ENCODE measurements around the gene DNAH3. TPM values are rescaled to one million over a fixed set of nuclear protein-coding genes. Genes with fewer than 3 reads are reported as not detected.

DNAH3 gene
- polyA plus RNA-seq, 4 donors, result 0.32 to 0.67 (median 0.52) TPM; not detected in 1

DNA sequence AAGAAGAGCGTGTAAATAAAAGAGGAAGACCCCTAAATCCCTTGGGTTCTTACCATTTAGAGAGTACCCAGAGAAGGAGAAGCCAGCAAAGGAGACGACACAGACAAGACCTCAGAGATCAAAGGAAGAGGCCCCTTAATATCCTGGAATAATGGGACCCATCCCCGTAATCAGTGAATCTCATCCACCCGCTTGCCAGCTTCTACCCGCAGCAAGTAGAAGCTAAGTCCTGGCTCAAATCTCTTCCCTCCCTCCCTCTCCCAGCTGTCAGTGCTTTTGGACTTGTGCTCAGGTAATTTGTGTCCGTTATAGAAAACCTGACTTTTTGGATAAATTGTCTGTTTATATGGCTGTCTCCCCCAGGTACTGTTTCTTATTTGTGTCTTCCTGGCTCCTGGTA lies 248.2 kb downstream of the DNAH3 start:
- Histone ChIP-seq H3K4me1 (ENCODE audit: control insufficient read depth in 3 of 3, insufficient read depth in 2 of 3, low read depth in 1 of 3, low read length in 2 of 3) (peaks cover 2 to 59% (median 39%) of the 10 kb centered on the region in 3 donors), H3K27me3 (ENCODE audit: control insufficient read depth in 3 of 3, insufficient read depth in 3 of 3, low read length in 3 of 3) (no peaks in the 10 kb centered on the region), H3K27ac (ENCODE audit: low read depth in 1 of 3, low read length in 2 of 3) (peak overlapping the region in 2 of 3 donors; percentile 38 to 98), H3K36me3 (ENCODE audit: control insufficient read depth in 3 of 3, insufficient read depth in 2 of 3, low read depth in 1 of 3, low read length in 3 of 3) (peaks cover 0 to 8% (median 0%) of the 10 kb centered on the region in 3 donors), H3K9me3 (ENCODE audit: control insufficient read depth in 2 of 2, insufficient read depth in 1 of 2, low read depth in 1 of 2, low read length in 1 of 2) (no peaks in the 10 kb centered on the region), H3K4me3 (ENCODE audit: low read depth in 1 of 3, low read length in 3 of 3) (no peak overlapping the region)
- 76 to 90% (median 89%) methylated on average over 6 of the region's 6 CpGs for WGBS, 3 donors
- FAIRE-seq (no peak), DNase-seq (no peak)

DNA sequence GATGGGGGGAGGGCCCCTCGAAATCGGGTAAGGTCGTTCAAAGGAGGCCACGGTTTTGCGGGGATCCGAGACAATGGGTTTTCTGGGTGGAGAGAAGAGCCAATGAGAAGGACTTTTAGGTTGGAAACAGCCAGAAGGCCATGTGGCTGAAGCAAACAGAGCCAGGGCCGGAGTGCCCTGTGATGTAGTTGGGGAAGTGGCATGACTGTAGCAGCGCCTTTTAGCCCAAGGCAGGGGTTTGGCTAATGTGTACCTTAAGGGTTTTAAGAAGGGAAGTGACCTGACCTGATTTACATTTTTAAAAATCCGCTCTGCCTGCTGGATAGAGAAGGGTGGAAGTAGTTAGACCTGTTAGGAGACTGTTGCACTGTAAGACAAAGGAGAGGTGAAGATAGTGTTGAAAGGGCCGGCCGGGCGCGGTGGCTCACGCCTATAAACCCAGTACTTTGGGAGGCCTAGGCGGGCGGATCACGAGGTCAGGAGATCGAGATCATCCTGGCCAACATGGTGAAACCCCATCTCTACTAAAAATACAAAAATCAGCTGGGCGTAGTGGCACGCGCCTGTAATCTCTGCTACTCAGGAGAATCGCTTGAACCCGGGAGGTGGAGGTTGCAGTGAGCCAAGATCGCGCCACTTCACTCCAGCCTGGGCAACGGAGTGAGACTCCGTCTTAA lies 249.1 kb downstream of the DNAH3 start:
- DNase-seq, result peak; percentile 42 to 78
- H3K9me3 ChIP-seq (ENCODE audit: control insufficient read depth in 2 of 2, insufficient read depth in 1 of 2, low read depth in 1 of 2, low read length in 1 of 2), result no peaks in the 10 kb centered on the region
- no peak for FAIRE-seq
- no peaks in the 10 kb centered on the region for H3K27me3 ChIP-seq (ENCODE audit: control insufficient read depth in 3 of 3, insufficient read depth in 3 of 3, low read length in 3 of 3)
- peak overlapping the region; percentile 81 to 89 (median 84) for H3K4me3 ChIP-seq (ENCODE audit: low read depth in 1 of 3, low read length in 3 of 3)
- H3K36me3 ChIP-seq (ENCODE audit: control insufficient read depth in 3 of 3, insufficient read depth in 2 of 3, low read depth in 1 of 3, low read length in 3 of 3), result peaks cover 0 to 7% (median 0%) of the 10 kb centered on the region in 3 donors
- peaks cover 2 to 57% (median 41%) of the 10 kb centered on the region in 3 donors for H3K4me1 ChIP-seq (ENCODE audit: control insufficient read depth in 3 of 3, insufficient read depth in 2 of 3, low read depth in 1 of 3, low read length in 2 of 3)
- 16 to 26% (median 23%) methylated on average over 27 of the region's 27 CpGs for WGBS, 3 donors
- H3K27ac ChIP-seq (ENCODE audit: low read depth in 1 of 3, low read length in 2 of 3), result peak overlapping the region; percentile 88 to 99 (median 98)

- Histone ChIP-seq H3K4me3 (ENCODE audit: low read depth in 1 of 3, low read length in 3 of 3) (peak overlapping the region; percentile 81 to 89 (median 84)), H3K27ac (ENCODE audit: low read depth in 1 of 3, low read length in 2 of 3) (peak overlapping the region; percentile 88 to 99 (median 98)), H3K27me3 (ENCODE audit: control insufficient read depth in 3 of 3, insufficient read depth in 3 of 3, low read length in 3 of 3) (no peaks in the 10 kb centered on the region), H3K4me1 (ENCODE audit: control insufficient read depth in 3 of 3, insufficient read depth in 2 of 3, low read depth in 1 of 3, low read length in 2 of 3) (peaks cover 2 to 56% (median 37%) of the 10 kb centered on the region in 3 donors), H3K9me3 (ENCODE audit: control insufficient read depth in 2 of 2, insufficient read depth in 1 of 2, low read depth in 1 of 2, low read length in 1 of 2) (no peaks in the 10 kb centered on the region), H3K36me3 (ENCODE audit: control insufficient read depth in 3 of 3, insufficient read depth in 2 of 3, low read depth in 1 of 3, low read length in 3 of 3) (peaks cover 0 to 7% (median 0%) of the 10 kb centered on the region in 3 donors)
- FAIRE-seq (no peak), DNase-seq (peak in 1 of 2 donors; percentile 35)
- WGBS, 3 donors, result 0 to 1% (median 1%) methylated on average over 20 of the region's 20 CpGs
Measured at GRCh38 chr16:20901068-20901435, 249.6 kb downstream of the DNAH3 start.

DNA sequence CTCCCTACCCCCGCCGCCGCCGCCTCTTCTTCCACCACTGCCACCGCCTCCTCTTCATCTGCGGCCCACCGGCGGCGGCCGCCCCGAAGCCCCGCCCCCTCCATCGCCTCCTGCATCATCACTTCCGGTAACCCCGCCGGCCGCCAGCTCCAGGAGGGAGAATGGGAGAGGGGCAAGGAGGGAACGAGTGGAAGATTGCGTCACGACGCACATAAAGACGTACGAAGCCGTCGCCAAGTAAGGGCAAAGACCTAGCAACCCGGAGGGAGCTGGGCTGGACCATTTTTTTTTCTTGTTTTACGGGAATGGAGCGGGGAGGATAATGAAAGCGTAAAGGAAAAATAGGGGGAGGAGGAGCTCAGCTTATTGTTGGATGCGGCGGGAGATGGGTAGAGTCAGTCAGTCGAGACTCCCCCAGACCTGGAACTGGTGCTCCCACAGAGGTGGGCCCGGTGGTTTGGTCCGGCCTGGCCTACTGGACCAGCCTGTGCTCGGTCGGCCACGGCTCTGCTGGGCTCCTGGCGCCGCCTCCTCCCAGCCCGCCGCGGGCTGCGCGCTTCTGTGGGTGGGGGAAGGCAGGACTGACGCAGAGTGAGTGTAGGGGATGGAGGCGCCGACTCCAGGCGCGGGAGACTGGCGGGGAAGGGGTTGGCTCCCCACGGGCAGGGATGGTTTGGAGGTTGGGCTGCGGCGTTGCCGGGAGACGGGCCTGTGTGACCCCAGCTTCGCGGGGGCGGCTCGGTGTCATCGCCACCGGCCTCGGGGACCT lies 250.2 kb downstream of the DNAH3 start, which contains the start of the genes DCUN1D3 and LYRM1:
Gene DCUN1D3 (minus strand): TSS at position 60 of the 769 bp plus-strand sequence. CDS start 37,820 bp downstream, outside the sequence.
Gene LYRM1 (plus strand): TSS at position 473 of the 769 bp plus-strand sequence. CDS start 14,785 bp downstream, outside the sequence.
- no peaks in the 10 kb centered on the region for H3K27me3 ChIP-seq (ENCODE audit: control insufficient read depth in 3 of 3, insufficient read depth in 3 of 3, low read length in 3 of 3)
- H3K4me1 ChIP-seq (ENCODE audit: control insufficient read depth in 3 of 3, insufficient read depth in 2 of 3, low read depth in 1 of 3, low read length in 2 of 3), result peaks cover 2 to 51% (median 32%) of the 10 kb centered on the region in 3 donors
- no peak for FAIRE-seq

DNA sequence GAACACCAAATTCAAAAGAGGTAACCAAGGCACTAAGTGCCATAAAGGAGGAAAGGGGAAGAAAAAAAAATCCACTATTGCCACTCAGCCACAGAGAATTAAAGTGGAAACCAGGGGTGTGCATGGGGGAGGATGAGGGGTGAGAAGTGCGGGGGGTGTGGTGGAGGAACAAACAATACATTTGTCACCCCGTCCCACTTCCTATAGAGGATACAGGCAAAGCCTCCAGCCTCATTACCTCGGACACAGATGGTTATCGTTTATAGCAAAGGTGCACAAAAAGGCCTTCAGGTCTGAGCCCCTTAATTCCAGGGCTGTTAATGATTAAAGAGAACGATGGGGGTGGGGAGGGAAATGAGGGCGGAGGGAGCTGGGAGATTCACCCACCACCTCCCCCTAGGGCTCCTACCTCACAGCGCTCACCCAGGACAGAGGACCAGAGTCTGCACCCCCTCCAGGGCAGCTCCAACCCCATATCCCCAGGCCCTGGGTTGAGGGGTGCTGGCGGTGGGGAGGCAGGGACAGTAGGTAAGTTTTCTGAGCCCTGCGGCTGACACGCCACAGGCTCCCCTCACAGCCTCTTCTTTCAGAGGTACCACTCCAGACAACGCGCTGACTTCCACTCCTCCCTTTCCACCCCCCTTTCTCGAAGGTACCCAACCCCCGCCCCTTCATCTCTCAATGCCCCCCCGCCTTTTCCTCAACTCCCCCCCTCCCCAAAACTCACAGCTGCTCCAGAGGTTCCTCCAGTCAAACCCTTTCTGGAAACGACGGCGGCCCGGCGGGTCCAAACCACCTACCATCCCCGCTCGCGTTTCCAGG lies 251.0 kb downstream of the DNAH3 start:
- Histone ChIP-seq H3K27me3 (ENCODE audit: control insufficient read depth in 3 of 3, insufficient read depth in 3 of 3, low read length in 3 of 3) (no peaks in the 10 kb centered on the region), H3K9me3 (ENCODE audit: control insufficient read depth in 2 of 2, insufficient read depth in 1 of 2, low read depth in 1 of 2, low read length in 1 of 2) (no peaks in the 10 kb centered on the region), H3K36me3 (ENCODE audit: control insufficient read depth in 3 of 3, insufficient read depth in 2 of 3, low read depth in 1 of 3, low read length in 3 of 3) (peaks cover 0 to 12% (median 0%) of the 10 kb centered on the region in 3 donors), H3K27ac (ENCODE audit: low read depth in 1 of 3, low read length in 2 of 3) (peak overlapping the region; percentile 88 to 99 (median 98)), H3K4me1 (ENCODE audit: control insufficient read depth in 3 of 3, insufficient read depth in 2 of 3, low read depth in 1 of 3, low read length in 2 of 3) (peaks cover 2 to 45% (median 27%) of the 10 kb centered on the region in 3 donors), H3K4me3 (ENCODE audit: low read depth in 1 of 3, low read length in 3 of 3) (peak overlapping the region; percentile 81 to 89 (median 84))
- 0 to 1% (median 1%) methylated on average over 16 to 23 of the region's 23 CpGs for WGBS, 3 donors
- FAIRE-seq, result no peak
- DNase-seq, result peak; percentile 29 to 86

More for the DNA sequence above, 250.2 kb downstream of the DNAH3 start, which contains the start of the genes DCUN1D3 and LYRM1:
- WGBS, 3 donors, result 0 to 1% (median 0%) methylated on average over 56 to 62 of the region's 62 CpGs
- peak; percentile 97 to 99 for DNase-seq
- peaks cover 0 to 7% (median 0%) of the 10 kb centered on the region in 3 donors for H3K36me3 ChIP-seq (ENCODE audit: control insufficient read depth in 3 of 3, insufficient read depth in 2 of 3, low read depth in 1 of 3, low read length in 3 of 3)
- H3K4me3 ChIP-seq (ENCODE audit: low read depth in 1 of 3, low read length in 3 of 3), result peak within 1 kb of the TSS; percentile 81 to 89 (median 84)
- peak within 1 kb of the TSS; percentile 88 to 99 (median 98) for H3K27ac ChIP-seq (ENCODE audit: low read depth in 1 of 3, low read length in 2 of 3)
- H3K9me3 ChIP-seq (ENCODE audit: control insufficient read depth in 2 of 2, insufficient read depth in 1 of 2, low read depth in 1 of 2, low read length in 1 of 2), result no peaks in the 10 kb centered on the region

DNA sequence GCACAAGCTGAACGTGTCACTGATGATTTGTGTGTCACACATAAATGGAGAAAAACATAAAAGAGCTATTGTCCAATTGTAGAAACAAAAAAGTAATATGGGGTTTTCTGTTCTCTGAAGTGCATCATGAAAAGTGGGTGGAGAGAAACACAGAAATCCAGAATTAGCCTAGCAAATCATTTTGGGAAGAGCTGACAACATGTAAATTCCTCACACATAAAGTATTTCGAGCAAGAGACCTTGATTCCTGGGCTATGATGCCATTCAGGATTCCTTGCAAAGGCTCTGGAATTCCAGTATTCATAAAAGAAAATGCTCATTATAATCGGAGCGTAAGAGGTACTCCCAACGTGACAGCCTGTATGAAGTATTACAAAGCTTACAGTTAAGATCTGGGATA lies 251.6 kb downstream of the DNAH3 start:
- WGBS, 3 donors, result 18 to 25% (median 24%) methylated on average over 5 of the region's 5 CpGs
- Histone ChIP-seq H3K36me3 (ENCODE audit: control insufficient read depth in 3 of 3, insufficient read depth in 2 of 3, low read depth in 1 of 3, low read length in 3 of 3) (peaks cover 0 to 18% (median 0%) of the 10 kb centered on the region in 3 donors), H3K27ac (ENCODE audit: low read depth in 1 of 3, low read length in 2 of 3) (peak overlapping the region in 2 of 3 donors; percentile 98 to 99), H3K4me3 (ENCODE audit: low read depth in 1 of 3, low read length in 3 of 3) (peak overlapping the region in 2 of 3 donors; percentile 81 to 84), H3K27me3 (ENCODE audit: control insufficient read depth in 3 of 3, insufficient read depth in 3 of 3, low read length in 3 of 3) (no peaks in the 10 kb centered on the region), H3K4me1 (ENCODE audit: control insufficient read depth in 3 of 3, insufficient read depth in 2 of 3, low read depth in 1 of 3, low read length in 2 of 3) (peaks cover 2 to 39% (median 24%) of the 10 kb centered on the region in 3 donors), H3K9me3 (ENCODE audit: control insufficient read depth in 2 of 2, insufficient read depth in 1 of 2, low read depth in 1 of 2, low read length in 1 of 2) (no peaks in the 10 kb centered on the region)
- DNase-seq (peak in 1 of 2 donors; percentile 34), FAIRE-seq (no peak)

DNA sequence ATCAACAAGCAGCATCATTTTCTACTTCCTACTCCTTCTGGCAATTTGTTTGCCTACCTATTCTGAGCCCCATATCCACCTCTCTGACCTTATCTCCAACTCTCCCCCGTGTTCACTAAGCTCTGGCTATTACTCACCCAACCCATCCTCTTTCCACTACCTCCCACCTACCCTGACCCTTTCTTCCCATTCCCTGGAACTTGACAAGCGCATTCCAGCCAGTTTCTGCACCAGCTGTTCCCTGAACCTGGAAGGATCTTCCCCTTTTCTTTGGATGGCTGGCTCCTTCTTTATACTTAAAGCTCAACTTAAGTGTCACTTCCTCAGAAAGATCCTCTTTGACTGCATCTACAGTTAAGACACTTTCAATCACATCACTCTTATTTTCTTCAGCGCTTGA lies 252.7 kb downstream of the DNAH3 start:
- no peaks in the 10 kb centered on the region for H3K9me3 ChIP-seq (ENCODE audit: control insufficient read depth in 2 of 2, insufficient read depth in 1 of 2, low read depth in 1 of 2, low read length in 1 of 2)
- H3K27ac ChIP-seq (ENCODE audit: low read depth in 1 of 3, low read length in 2 of 3), result peak overlapping the region in 1 of 3 donors; percentile 98
- peaks cover 0 to 21% (median 0%) of the 10 kb centered on the region in 3 donors for H3K36me3 ChIP-seq (ENCODE audit: control insufficient read depth in 3 of 3, insufficient read depth in 2 of 3, low read depth in 1 of 3, low read length in 3 of 3)
- no peaks in the 10 kb centered on the region for H3K27me3 ChIP-seq (ENCODE audit: control insufficient read depth in 3 of 3, insufficient read depth in 3 of 3, low read length in 3 of 3)
- peak overlapping the region in 1 of 3 donors; percentile 84 for H3K4me3 ChIP-seq (ENCODE audit: low read depth in 1 of 3, low read length in 3 of 3)
- WGBS, 3 donors, result 63 to 72% (median 72%) methylated on average over 3 of the region's 3 CpGs
- no peak for DNase-seq
- H3K4me1 ChIP-seq (ENCODE audit: control insufficient read depth in 3 of 3, insufficient read depth in 2 of 3, low read depth in 1 of 3, low read length in 2 of 3), result peaks cover 2 to 29% (median 18%) of the 10 kb centered on the region in 3 donors
- FAIRE-seq, result no peak

Measured in small intestine (tissue), 7 donors.